Right atrium auricular region (tissue), 2 donors: Measurements from ENCODE around the gene CACHD1. TPM values are rescaled to one million over a fixed set of nuclear protein-coding genes. Genes with fewer than 3 reads are reported as not detected.
A peak's percentile ranks its signal among the peaks of the same experiment; 100 is the strongest.

Source experiments
- DNase-seq: peaks from one replicate; pipeline ENCODE4 v3.0.0-alpha.2; 2019; ENCODE audit warnings: low spot score
- H3K27ac ChIP-seq, 2 donors: fragments of 200-600 bp; sonication (generic); 1 replicate in 1 of 2; 2 replicates in 1 of 2; pipeline ENCODE4 v1.5.1; 2016 to 2019
- H3K27me3 ChIP-seq, 2 donors: fragments of 200-600 bp; sonication (generic); one replicate each; pipeline versions ENCODE4 v1.5.1 to v1.6.0; 2017 to 2019
- H3K36me3 ChIP-seq: fragments of 200-600 bp; sonication (generic); one replicate; pipeline ENCODE4 v1.5.1; 2016
- H3K4me1 ChIP-seq, 2 donors: fragments of 200-600 bp; sonication (generic); one replicate each; pipeline versions ENCODE4 v1.5.1 to v1.6.0; 2017 to 2019
- H3K4me3 ChIP-seq, 2 donors: fragments of 200-600 bp; sonication (generic); 1 replicate in 1 of 2; 2 replicates in 1 of 2; pipeline ENCODE4 v1.5.1; 2017 to 2019; ENCODE audit warnings: mild to moderate bottlenecking in 1 of 2, moderate library complexity in 1 of 2
- H3K9me3 ChIP-seq, 2 donors: fragments of 200-600 bp; sonication (generic); one replicate each; pipeline ENCODE4 v1.5.1; 2019
- total RNA-seq, 2 donors: library from RNA; depleted of rRNA; stranded (reverse); fragments of >200 nt; gene quantifications; one replicate each; pipeline ENCODE4 v1.1.0, GENCODE V29; 2016
- TF ChIP-seq, protein P1 (sequence below), 2 donors: fragments of 200-600 bp; sonication (generic); IDR thresholded peaks; one replicate each; pipeline ENCODE4 v1.5.1; 2019; ENCODE audit warnings: antibody characterized with exemption in 2 of 2

The CACHD1 gene
- total RNA-seq, 2 donors from 2014 or later = 3.1 to 8.5 TPM

DNA sequence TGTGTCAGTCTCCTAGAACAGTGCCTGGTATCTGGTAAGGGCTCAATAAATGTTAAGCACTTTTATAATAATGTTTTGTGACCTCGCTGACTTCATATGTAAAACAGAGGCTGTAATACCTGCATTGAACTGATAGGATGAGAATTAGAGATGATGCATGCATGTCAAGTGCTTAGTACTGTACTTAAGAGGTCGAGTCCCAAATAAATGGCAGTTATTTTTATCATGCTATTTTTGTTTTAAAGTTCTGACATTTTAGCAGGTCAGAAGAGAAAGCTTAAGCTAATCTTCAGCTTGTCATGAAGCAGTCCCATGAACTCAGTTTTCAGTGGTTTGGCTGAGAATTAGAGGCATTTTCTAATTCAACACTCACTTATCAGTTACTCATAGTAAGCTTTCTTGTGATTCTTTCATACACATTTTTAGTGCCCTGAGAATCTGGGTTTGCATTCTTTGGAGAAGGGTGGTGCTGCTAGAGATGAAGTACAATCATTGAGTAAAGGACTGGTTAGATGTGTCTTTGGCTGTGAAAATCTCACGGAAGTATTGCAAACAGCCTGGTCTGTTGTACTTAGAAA is 199.3 kb downstream of the CACHD1 start:
- Histone ChIP-seq H3K36me3 (no peaks in the 10 kb centered on the region), H3K27me3 (no peaks in the 10 kb centered on the region), H3K27ac (no peak overlapping the region)

DNA sequence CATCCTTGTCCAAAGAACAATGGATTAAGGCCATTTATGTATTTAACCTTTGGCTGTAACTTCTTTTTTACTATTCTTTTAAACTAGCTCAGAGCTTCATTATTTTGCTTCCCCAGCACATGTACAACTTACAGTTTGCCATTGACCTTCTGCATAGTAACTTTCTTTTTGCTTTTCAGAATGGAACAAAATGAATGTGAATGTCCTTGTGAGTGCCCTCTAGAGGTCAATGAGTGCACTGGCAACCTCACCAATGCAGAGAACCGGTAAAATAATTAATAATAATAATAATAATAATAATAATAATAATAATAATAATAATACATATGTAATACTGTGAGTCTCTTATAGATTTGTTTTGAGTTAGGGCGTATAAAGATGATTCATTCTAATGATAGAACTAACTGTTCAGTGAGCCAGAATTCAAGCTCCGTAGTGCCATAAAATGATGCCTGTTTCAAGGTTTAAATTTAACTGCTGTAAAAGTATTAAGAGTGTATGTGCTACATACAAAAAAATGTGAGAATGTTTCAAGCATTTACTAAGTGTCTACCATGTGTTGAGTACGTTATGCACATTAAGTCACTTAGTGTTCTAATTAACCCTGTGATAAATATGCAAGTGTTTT is 205.9 kb downstream of the CACHD1 start:
- Histone ChIP-seq H3K9me3 (no peaks in the 10 kb centered on the region), H3K36me3 (no peaks in the 10 kb centered on the region), H3K4me1 (no peaks in the 10 kb centered on the region), H3K27me3 (no peaks in the 10 kb centered on the region), H3K27ac (no peak overlapping the region), H3K4me3 (no peak overlapping the region)
- no peak for DNase-seq
- TF ChIP-seq, protein P1, sequence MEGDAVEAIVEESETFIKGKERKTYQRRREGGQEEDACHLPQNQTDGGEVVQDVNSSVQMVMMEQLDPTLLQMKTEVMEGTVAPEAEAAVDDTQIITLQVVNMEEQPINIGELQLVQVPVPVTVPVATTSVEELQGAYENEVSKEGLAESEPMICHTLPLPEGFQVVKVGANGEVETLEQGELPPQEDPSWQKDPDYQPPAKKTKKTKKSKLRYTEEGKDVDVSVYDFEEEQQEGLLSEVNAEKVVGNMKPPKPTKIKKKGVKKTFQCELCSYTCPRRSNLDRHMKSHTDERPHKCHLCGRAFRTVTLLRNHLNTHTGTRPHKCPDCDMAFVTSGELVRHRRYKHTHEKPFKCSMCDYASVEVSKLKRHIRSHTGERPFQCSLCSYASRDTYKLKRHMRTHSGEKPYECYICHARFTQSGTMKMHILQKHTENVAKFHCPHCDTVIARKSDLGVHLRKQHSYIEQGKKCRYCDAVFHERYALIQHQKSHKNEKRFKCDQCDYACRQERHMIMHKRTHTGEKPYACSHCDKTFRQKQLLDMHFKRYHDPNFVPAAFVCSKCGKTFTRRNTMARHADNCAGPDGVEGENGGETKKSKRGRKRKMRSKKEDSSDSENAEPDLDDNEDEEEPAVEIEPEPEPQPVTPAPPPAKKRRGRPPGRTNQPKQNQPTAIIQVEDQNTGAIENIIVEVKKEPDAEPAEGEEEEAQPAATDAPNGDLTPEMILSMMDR (IDR thresholded peaks at IDR 0.05) = peak; percentile 69 to 72

More for the DNA sequence above, 199.3 kb downstream of the CACHD1 start:
- H3K9me3 ChIP-seq = no peaks in the 10 kb centered on the region
- no peak for DNase-seq
- no peak overlapping the region for H3K4me3 ChIP-seq
- TF ChIP-seq, protein P1 (IDR thresholded peaks at IDR 0.05) = no peak
- no peaks in the 10 kb centered on the region for H3K4me1 ChIP-seq

DNA sequence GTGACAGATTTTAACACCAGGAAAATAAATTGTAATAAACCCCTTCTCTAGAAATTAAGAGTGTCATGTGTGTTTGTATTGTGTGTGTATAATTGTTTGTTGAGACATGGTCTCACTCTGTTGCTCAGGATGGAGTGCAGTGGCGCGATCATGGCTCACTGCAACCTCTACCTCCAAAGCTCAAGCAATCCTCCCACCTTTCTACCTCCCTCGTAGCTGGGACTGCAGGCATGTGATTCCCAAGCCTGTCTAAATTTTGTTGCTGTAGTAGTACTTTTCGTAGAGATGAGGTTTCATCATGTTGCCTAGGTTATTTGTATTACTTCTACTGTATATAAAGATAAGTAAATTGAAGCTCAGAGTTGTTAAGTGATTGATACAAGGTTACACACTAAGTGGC is 206.5 kb downstream of the CACHD1 start:
- TF ChIP-seq, protein P1 (IDR thresholded peaks at IDR 0.05) = no peak
- H3K27ac ChIP-seq = no peak overlapping the region
- H3K4me3 ChIP-seq = no peak overlapping the region
- no peak for DNase-seq
- H3K4me1 ChIP-seq = no peaks in the 10 kb centered on the region
- no peaks in the 10 kb centered on the region for H3K9me3 ChIP-seq
- H3K27me3 ChIP-seq = no peaks in the 10 kb centered on the region
- no peaks in the 10 kb centered on the region for H3K36me3 ChIP-seq

DNA sequence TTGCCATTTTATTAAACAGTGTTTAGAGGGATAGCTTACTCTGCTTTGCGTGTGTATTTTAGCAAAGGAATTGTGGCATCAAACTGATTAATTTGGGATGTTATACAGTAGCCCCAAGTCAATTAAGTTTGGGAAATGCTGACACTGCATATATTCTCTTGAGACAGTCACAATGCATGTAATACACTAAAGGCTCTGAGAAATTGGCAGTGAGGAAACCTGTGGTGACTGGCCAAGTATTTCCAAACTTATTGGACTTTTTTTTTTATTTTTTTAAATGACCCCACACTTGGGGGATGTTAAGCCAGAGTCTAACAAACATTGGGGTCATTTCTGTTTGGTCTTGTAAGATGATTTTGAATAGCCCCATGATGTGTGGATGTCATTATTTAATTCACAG is 207.6 kb downstream of the CACHD1 start:
- Histone ChIP-seq H3K4me1 (no peaks in the 10 kb centered on the region), H3K4me3 (no peak overlapping the region), H3K9me3 (no peaks in the 10 kb centered on the region), H3K27ac (no peak overlapping the region), H3K27me3 (no peaks in the 10 kb centered on the region), H3K36me3 (no peaks in the 10 kb centered on the region)
- no peak for DNase-seq
- TF ChIP-seq, protein P1 (IDR thresholded peaks at IDR 0.05) = no peak

DNA sequence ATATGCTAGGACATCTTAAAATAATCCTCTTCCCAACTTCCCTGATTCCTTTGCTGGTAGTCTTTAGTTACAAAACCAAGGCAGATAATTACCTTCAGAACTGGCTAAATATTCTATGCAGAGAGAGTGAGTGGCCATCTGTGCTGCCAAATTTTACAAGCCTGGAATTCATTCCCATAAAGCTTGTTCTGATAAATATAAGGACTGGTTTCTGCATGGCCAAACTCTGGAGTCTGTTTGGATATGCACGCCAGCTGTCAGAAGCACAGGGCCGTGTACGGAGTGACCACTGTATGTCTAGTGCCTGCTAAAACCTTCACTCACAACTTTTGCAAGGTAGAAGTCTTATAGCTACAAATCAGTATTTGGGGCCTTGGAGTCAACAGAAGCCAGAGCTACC is 208.4 kb downstream of the CACHD1 start:
- Histone ChIP-seq H3K9me3 (no peaks in the 10 kb centered on the region), H3K27ac (no peak overlapping the region), H3K4me3 (no peak overlapping the region), H3K36me3 (no peaks in the 10 kb centered on the region), H3K4me1 (no peaks in the 10 kb centered on the region), H3K27me3 (no peaks in the 10 kb centered on the region)
- DNase-seq = no peak
- TF ChIP-seq, protein P1 (IDR thresholded peaks at IDR 0.05) = no peak

DNA sequence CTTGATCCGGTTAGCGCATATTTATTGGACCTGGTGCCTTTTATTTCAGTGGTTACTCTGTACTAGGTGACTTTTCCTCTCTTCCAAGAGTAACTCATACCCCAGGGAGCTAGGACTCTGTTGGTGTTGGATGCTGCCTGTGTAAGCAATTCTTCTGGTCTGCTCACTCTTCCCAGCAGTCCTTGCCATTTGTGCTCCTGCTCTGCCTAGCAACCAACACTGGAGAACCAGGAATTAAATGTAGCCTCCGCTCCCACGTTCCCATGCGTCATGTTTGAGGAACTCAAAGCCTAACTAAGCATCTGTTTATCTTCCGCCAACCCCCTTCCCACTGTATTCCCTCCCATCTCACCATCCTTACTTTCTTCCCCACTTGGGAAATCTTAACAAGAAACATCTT is 209.2 kb downstream of the CACHD1 start:
- no peak overlapping the region for H3K27ac ChIP-seq
- no peaks in the 10 kb centered on the region for H3K36me3 ChIP-seq
- H3K4me3 ChIP-seq = no peak overlapping the region
- H3K27me3 ChIP-seq = no peaks in the 10 kb centered on the region
- DNase-seq = no peak
- no peaks in the 10 kb centered on the region for H3K4me1 ChIP-seq
- TF ChIP-seq, protein P1 (IDR thresholded peaks at IDR 0.05) = no peak
- no peaks in the 10 kb centered on the region for H3K9me3 ChIP-seq
